IMR-90 (cell line): ENCODE results near the gene ERC2. TPM values are rescaled to one million over a fixed set of nuclear protein-coding genes. Genes with fewer than 3 reads are reported as not detected.

Experiments
- ATAC-seq: fragments of 200-7000 bp; cut with Tn5 transposase; 2 replicates; pipeline ENCODE4 v1.9.1; 2020; ENCODE audit warnings: low read depth, mild to moderate bottlenecking, moderate library complexity
- BruUV-seq: library from RNA; stranded (reverse); fragments of 400-500 nt; replicated peaks from 2 replicates; lab custom pipeline; 2021; lab: Mats Ljungman, UMichigan
- CTCF ChIA-PET: fragments of 300-600 bp; formaldehyde crosslinking; extraction: SDS; loops from one replicate; lab custom pipeline; 2021; ENCODE audit warnings: antibody characterized with exemption; lab: Yijun Ruan, JAX
- POLR2A ChIA-PET: fragments of 300-600 bp; sonication (Branson Sonifier 250); formaldehyde crosslinking; loops from one replicate; lab custom pipeline; 2022; ENCODE audit warnings: antibody characterized with exemption; ENCODE audit not compliant: unreplicated experiment; lab: Charles Lee
- DNase-seq: peaks from one replicate; pipeline ENCODE4 v3.0.0; 2013
- H2AFZ ChIP-seq: replicated peaks from 2 replicates; pipeline ENCODE3; 2013; ENCODE audit warnings: low read length, mild to moderate bottlenecking; ENCODE audit not compliant: poor library complexity
- H2AK5ac ChIP-seq: 2 replicates; pipeline ENCODE4 v1.6.1; 2013; ENCODE audit warnings: low read depth, low read length, inconsistent platforms
- H2AK9ac ChIP-seq: replicated peaks from 2 replicates; pipeline ENCODE3; 2013; ENCODE audit warnings: mild to moderate bottlenecking, low read depth, low read length, moderate library complexity; ENCODE audit not compliant: poor library complexity
- H2BK120ac ChIP-seq: 2 replicates; pipeline ENCODE4 v1.6.1; 2013; ENCODE audit warnings: low read depth, low read length, inconsistent platforms
- H2BK15ac ChIP-seq: 3 replicates; pipeline ENCODE4 v1.6.1; 2013; ENCODE audit warnings: low read depth, low read length, inconsistent platforms
- H2BK20ac ChIP-seq: 2 replicates; pipeline ENCODE4 v1.6.1; 2013; ENCODE audit warnings: low read depth, mild to moderate bottlenecking, inconsistent platforms, low read length, moderate library complexity
- H2BK5ac ChIP-seq: 2 replicates; pipeline ENCODE4 v1.6.1; 2013; ENCODE audit warnings: mild to moderate bottlenecking, low read depth, low read length, inconsistent platforms; ENCODE audit not compliant: poor library complexity, severe bottlenecking
- H3K14ac ChIP-seq: replicated peaks from 2 replicates; pipeline ENCODE4 v1.6.1; 2013; ENCODE audit warnings: low read depth, low read length, inconsistent platforms
- H3K18ac ChIP-seq: 2 replicates; pipeline ENCODE4 v1.6.1; 2013; ENCODE audit warnings: low read depth, low read length, control low read depth
- H3K23ac ChIP-seq: 2 replicates; pipeline ENCODE4 v1.6.1; 2013; ENCODE audit warnings: low read depth, low read length, inconsistent platforms
- H3K27ac ChIP-seq: 2 replicates; pipeline ENCODE4 v1.5.1; 2013; ENCODE audit warnings: mild to moderate bottlenecking, control low read depth, low read length; ENCODE audit not compliant: insufficient read depth
- H3K27me3 ChIP-seq: 2 replicates; pipeline ENCODE4 v1.6.1; 2013; ENCODE audit warnings: low read length; ENCODE audit not compliant: control insufficient read depth, insufficient read depth
- H3K36me3 ChIP-seq: 2 replicates; pipeline ENCODE4 v1.6.1; 2013; ENCODE audit warnings: low read length, mixed read lengths; ENCODE audit not compliant: control insufficient read depth, insufficient read depth
- H3K4ac ChIP-seq: 2 replicates; pipeline ENCODE4 v1.6.1; 2013; ENCODE audit warnings: low read depth, low read length, inconsistent platforms
- H3K4me1 ChIP-seq: 2 replicates; pipeline ENCODE4 v1.6.1; 2013; ENCODE audit warnings: low read length, mixed read lengths; ENCODE audit not compliant: control insufficient read depth, insufficient read depth
- H3K4me2 ChIP-seq: 2 replicates; pipeline ENCODE4 v1.6.1; 2013; ENCODE audit warnings: low read depth, mild to moderate bottlenecking, control low read depth, low read length, moderate library complexity
- H3K4me3 ChIP-seq: 2 replicates; pipeline ENCODE4 v1.5.1; 2013; ENCODE audit warnings: low read depth, mild to moderate bottlenecking, control low read depth, low read length, moderate library complexity; ENCODE audit not compliant: insufficient read depth
- H3K56ac ChIP-seq: 2 replicates; pipeline ENCODE4 v1.6.1; 2013; ENCODE audit warnings: low read length, inconsistent platforms; ENCODE audit not compliant: insufficient read depth; ENCODE audit errors: extremely low read depth
- H3K79me1 ChIP-seq, 2 experiments: 2 replicates each; pipeline ENCODE4 v1.6.1; 2013; ENCODE audit warnings: low read length in 2 of 2, inconsistent platforms in 1 of 2, low read depth in 1 of 2
- H3K9ac ChIP-seq: 2 replicates; pipeline ENCODE4 v1.6.1; 2013; ENCODE audit warnings: low read depth, low read length, control low read depth
- H3K9me1 ChIP-seq: 2 replicates; pipeline ENCODE4 v1.6.1; 2013; ENCODE audit warnings: low read length, inconsistent platforms; ENCODE audit not compliant: insufficient read depth
- H3K9me3 ChIP-seq: 2 replicates; pipeline ENCODE4 v1.6.1; 2013; ENCODE audit warnings: low read length; ENCODE audit not compliant: control insufficient read depth, insufficient read depth
- H4K20me1 ChIP-seq: 2 replicates; pipeline ENCODE4 v1.6.1; 2013; ENCODE audit warnings: low read length, inconsistent platforms; ENCODE audit not compliant: insufficient read depth
- H4K5ac ChIP-seq: 2 replicates; pipeline ENCODE4 v1.6.1; 2013; ENCODE audit warnings: mild to moderate bottlenecking, low read depth, low read length, control low read depth
- H4K8ac ChIP-seq, 2 experiments: 2 replicates each; pipeline ENCODE4 v1.6.1; 2013; ENCODE audit warnings: low read depth in 2 of 2, low read length in 2 of 2, control low read depth in 1 of 2, inconsistent platforms in 1 of 2
- H4K91ac ChIP-seq: 2 replicates; pipeline ENCODE4 v1.6.1; 2013; ENCODE audit warnings: low read depth, low read length, inconsistent platforms; ENCODE audit not compliant: insufficient read depth
- BHLHE40 ChIP-seq: fragments of 150-350 bp; IDR thresholded peaks from 2 replicates; pipeline ENCODE4 v1.6.1; 2016; ENCODE audit warnings: mild to moderate bottlenecking, low read depth, low read length
- CTCF ChIP-seq: conservative IDR thresholded peaks from 2 replicates; pipeline ENCODE4 v1.5.1; 2012; ENCODE audit warnings: mild to moderate bottlenecking, low read depth, low read length, improper control_type of control experiment
- WGBS, 2 experiments: methylation state at CpG; one replicate each; pipeline versions ENCODE4 v1.1.5 to v1.1.7; 2013; ENCODE audit warnings: missing lambda C conversion rate in 2 of 2; ENCODE audit not compliant: insufficient read length in 1 of 2; ENCODE audit errors: extremely low coverage in 2 of 2; 5-methylcytosine and 5-hydroxymethylcytosine counted together
- dilution Hi-C: fragments of 300-500 bp; cut with HindIII; formaldehyde crosslinking; loops from one replicate; pipeline ENCODE4 v1.14.3; 2018; ENCODE audit warnings: low sequenced_read_pairs; ENCODE audit not compliant: unreplicated experiment
- in situ Hi-C: fragments of 300-500 bp; cut with MboI; formaldehyde crosslinking; loops from 3 replicates; pipeline ENCODE4 v1.14.3; 2019; ENCODE audit warnings: low sequenced_read_pairs, inconsistent platforms, mixed read lengths
- intact Hi-C: fragments of 100-400 bp; cut with micrococcal nuclease; formaldehyde crosslinking; loops from 2 replicates; pipeline ENCODE4 v1.10.0; 2022
- polyA plus RNA-seq, 3 experiments: library from polyadenylated mRNA; depleted of rRNA; stranded (reverse); fragments of >200 nt; gene quantifications; 2 replicates each; pipeline ENCODE4 v1.2.3, GENCODE V29; 2012; ENCODE audit warnings: low replicate concordance in 1 of 3
- total RNA-seq: library from RNA; depleted of rRNA; stranded (reverse); fragments of >200 nt; gene quantifications from 2 replicates; pipeline ENCODE4 v1.2.3, GENCODE V29; 2012

ERC2 gene
- total and polyA plus RNA-seq, 2 of the 4 experiments (the other 2 are of a cell fraction) = 0.17 to 0.18 TPM

DNA sequence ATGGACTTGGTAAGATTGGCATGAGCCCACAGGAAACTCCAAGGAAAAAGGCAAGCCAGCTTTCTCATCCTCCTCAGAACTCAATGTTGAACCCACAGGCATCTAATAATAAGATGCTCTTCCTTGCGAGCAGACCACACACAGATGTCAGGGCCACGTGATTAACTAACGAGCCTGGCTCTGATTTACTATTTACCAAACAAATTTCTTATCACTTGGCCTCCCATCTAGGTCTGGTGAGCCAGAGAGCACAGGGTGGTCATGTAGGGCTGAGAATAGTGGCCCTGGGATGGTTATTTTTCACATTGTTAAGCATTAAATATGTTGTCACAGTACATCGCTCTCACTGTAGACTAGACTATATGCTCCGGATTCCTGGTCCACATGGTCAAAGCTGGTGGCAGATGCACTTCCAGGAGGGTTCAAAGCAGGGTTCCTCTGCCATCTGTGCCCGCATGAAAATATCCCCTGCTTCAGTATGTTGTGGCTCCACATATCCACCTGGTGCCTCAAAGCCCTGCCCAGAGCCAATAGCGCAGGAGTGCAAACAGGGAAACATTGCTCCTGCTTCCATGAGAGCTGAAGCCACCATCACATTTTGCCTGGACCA is 508.7 kb downstream of the ERC2 start:
- Histone ChIP-seq H4K5ac (no peak overlapping the region), H3K18ac (no peak overlapping the region), H3K56ac (no peak overlapping the region), H3K4ac (no peak overlapping the region), H2BK20ac (no peak overlapping the region), H2BK120ac (no peak overlapping the region), H4K8ac (no peak overlapping the region), H2AK5ac (no peak overlapping the region), H3K4me2 (no peak overlapping the region), H3K9ac (no peak overlapping the region), H3K9me3 (no peaks in the 10 kb centered on the region), H4K20me1 (no peaks in the 10 kb centered on the region), H3K23ac (no peak overlapping the region), H3K27ac (no peak overlapping the region), H4K91ac (no peak overlapping the region), H2BK15ac (no peak overlapping the region), H3K4me1 (peaks cover 4% of the 10 kb centered on the region; the same call in 1 of the 2 replicates), H3K4me3 (no peak overlapping the region), H3K27me3 (no peaks in the 10 kb centered on the region; the same call in 1 of the 2 replicates), H3K79me1 (no peaks in the 10 kb centered on the region), H3K9me1 (no peaks in the 10 kb centered on the region), H2AFZ (no peak overlapping the region), H2BK5ac (no peak overlapping the region), H2AK9ac (no peak overlapping the region), H3K36me3 (no peaks in the 10 kb centered on the region), H3K14ac (no peak overlapping the region)
- ChIA-PET POLR2A (no interaction called here), CTCF (no interaction called here)
- dilution Hi-C loops (no loop called here), in situ Hi-C loops (no loop called here), intact Hi-C loops (loop anchor here (5.0 kb wide), 1 partner anchor 472 kb away; the partner anchor contains the start of gene WNT5A)
- ATAC-seq (no peak), DNase-seq (no peak)
- no TSS peak for BruUV-seq
- WGBS, 2 experiments = 58% methylated on average over 2 of the region's 7 CpGs; no CpG with 5 or more reads in 1 of the 2 experiments
- TF ChIP-seq BHLHE40 (no peak), CTCF (no peak)
